Activated naive CD4-positive, alpha-beta T cell treated with anti-CD3 and anti-CD28 coated beads, Interleukin-2, amount 10 ng/mL, durations not matched to agents 7 days and 5 days (primary cell): ENCODE measurements around the gene GMCL1.
"Not testable (repeated sequence)": the region's sequence is repeated elsewhere in the genome, so short reads cannot be mapped to it uniquely, and the experiment has no call there.

Source experiments
- CTCF ChIA-PET: fragments of 350-600 bp; sonication (Branson Sonifier 250); formaldehyde crosslinking; loops from one replicate; lab custom pipeline; 2021; ENCODE audit warnings: antibody characterized with exemption; lab: Charles Lee
- DNase-seq: peaks from one replicate; pipeline ENCODE4 v3.0.0-alpha.2; 2020
- H3K27ac Mint-ChIP-seq: one replicate; pipeline ENCODE4 v1.8.0; 2021; ENCODE audit warnings: mild to moderate bottlenecking, moderate library complexity, mixed read lengths
- H3K27me3 Mint-ChIP-seq: one replicate; pipeline ENCODE4 v1.8.0; 2021; ENCODE audit warnings: mild to moderate bottlenecking, mixed read lengths
- H3K36me3 Mint-ChIP-seq: one replicate; pipeline ENCODE4 v1.8.0; 2021; ENCODE audit warnings: mixed read lengths
- H3K4me1 Mint-ChIP-seq: one replicate; pipeline ENCODE4 v1.8.0; 2021; ENCODE audit warnings: mixed read lengths
- H3K4me3 Mint-ChIP-seq: one replicate; pipeline ENCODE4 v1.8.0; 2021; ENCODE audit warnings: mild to moderate bottlenecking, moderate library complexity, mixed read lengths
- H3K9me3 Mint-ChIP-seq: one replicate; pipeline ENCODE4 v1.8.0; 2021; ENCODE audit warnings: mixed read lengths

The GMCL1 gene

DNA sequence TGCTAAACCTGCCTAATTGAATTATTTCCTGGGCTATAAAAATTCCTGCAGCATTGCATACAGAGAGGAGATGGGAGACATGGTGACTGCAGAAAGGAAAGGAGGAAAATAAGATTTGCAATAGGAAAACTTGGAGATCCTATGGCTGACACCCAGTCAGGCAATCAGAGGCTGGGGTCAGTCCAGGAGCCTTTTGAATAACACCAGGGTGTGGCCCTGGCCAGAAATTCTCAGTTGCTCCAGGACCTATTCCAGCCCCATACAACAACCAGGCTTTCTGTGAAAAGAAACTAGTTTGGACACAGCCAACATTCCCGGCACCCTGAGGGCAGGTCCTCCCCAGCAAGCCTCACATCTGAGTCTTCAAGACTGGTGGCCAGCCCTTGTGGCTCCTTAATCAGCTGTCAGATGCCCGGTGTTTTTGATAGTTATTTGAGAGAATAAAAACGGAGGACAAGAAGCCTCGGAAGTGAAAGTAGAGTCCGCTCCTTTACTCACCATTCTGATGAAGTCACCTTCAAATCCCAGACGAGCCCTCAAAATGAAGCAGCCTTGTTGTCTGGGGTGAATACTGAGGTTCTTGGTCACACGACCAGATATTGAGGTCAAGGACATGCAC, 31.1 kb upstream of the GMCL1 start:
- Mint-ChIP-seq H3K36me3 (peaks cover 11% of the 10 kb centered on the region), H3K9me3 (no peaks in the 10 kb centered on the region), H3K27me3 (no peaks in the 10 kb centered on the region), H3K4me3 (no peak overlapping the region), H3K4me1 (peaks cover 30% of the 10 kb centered on the region), H3K27ac (no peak overlapping the region)
- CTCF ChIA-PET = interaction anchor here (1.3 kb wide), 1 partner anchor 18 kb away, joined by 9 read pairs; no protein-coding TSS in a partner anchor
- DNase-seq = no peak

DNA sequence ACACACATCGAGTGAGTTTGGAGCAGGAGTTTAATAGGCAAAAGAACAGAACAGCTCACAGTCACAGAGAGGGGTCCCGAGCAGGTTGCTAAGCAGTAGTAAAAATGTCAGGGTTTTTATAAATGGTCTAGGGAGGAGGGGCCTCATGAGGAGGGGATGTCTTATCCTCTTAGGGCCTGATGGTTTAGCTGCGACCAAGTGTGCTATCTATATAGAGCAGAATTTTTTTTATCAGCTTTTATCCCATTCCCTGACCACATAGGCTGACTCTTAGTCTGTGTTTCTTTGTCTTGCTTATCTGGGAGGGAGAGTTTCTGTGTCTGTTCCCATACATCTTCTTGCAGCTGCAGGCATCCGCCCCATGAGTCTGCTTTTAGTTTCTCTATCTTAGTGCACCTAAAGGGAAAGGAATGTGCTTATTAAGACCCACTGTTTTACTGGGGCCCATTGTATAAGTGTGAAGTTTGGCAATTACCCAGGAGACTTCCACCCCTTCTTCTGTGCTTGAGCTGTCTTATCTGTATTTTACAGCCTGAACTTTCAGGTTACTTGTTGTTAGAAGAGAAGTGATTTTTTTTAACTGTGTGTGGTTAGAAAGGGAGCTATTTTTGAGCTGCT, 30.4 kb upstream of the GMCL1 start:
- CTCF ChIA-PET = interaction anchor here (0.8 to 1.3 kb wide), 3 partner anchors 18 to 74 kb away, joined by 3 to 9 read pairs (median 3); no protein-coding TSS in a partner anchor
- H3K4me1 Mint-ChIP-seq = peaks cover 34% of the 10 kb centered on the region
- no peak overlapping the region for H3K4me3 Mint-ChIP-seq
- peak overlapping the region; percentile 56 for H3K27ac Mint-ChIP-seq
- no peak for DNase-seq
- H3K27me3 Mint-ChIP-seq = no peaks in the 10 kb centered on the region
- no peaks in the 10 kb centered on the region for H3K9me3 Mint-ChIP-seq
- peaks cover 14% of the 10 kb centered on the region for H3K36me3 Mint-ChIP-seq

GRCh38 chr2:69801745-69802290, 27.6 kb upstream of the GMCL1 start:
- Mint-ChIP-seq H3K9me3 (peaks cover 2% of the 10 kb centered on the region), H3K4me3 (no peak overlapping the region), H3K27me3 (no peaks in the 10 kb centered on the region), H3K4me1 (peaks cover 42% of the 10 kb centered on the region), H3K36me3 (peaks cover 27% of the 10 kb centered on the region), H3K27ac (no peak overlapping the region)
- no peak for DNase-seq
- CTCF ChIA-PET = interaction anchor here (0.8 to 1.7 kb wide), 4 partner anchors 15 to 77 kb away, joined by 3 to 6 read pairs (median 4); no protein-coding TSS in a partner anchor

DNA sequence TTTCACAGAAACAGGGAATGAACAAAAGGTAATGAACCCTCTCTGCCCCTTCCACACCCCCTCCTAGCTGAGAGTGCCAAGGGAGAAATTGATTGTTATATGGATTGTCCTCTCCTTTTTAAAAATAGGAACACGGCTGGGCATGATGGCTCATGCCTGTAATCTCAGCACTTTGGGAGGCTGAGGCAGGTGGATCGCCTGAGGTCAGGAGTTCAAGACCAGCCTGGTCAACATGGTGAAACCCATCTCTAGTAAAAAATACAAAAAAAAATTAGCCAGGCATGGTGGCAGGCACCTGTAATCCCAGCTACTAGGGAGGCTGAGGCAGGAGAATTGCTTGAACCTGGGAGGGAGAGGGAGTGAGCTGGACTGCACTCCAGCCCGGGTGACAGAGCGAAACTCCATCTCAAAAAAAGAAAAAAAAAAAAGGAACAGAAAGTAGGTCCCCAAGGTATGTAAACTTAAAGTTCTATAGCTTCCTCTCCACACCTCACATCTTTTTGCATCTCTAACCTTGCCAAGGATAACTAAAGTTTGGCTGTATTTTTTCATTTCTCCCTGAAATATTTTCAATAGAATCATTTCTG, 26.6 kb upstream of the GMCL1 start:
- DNase-seq, H3K9me3 Mint-ChIP-seq, H3K4me3 Mint-ChIP-seq, H3K27me3 Mint-ChIP-seq: not testable (repeated sequence)
- peaks cover 41% of the 10 kb centered on the region for H3K4me1 Mint-ChIP-seq
- H3K36me3 Mint-ChIP-seq = peaks cover 27% of the 10 kb centered on the region
- peak overlapping the region; percentile 17 for H3K27ac Mint-ChIP-seq
- CTCF ChIA-PET = interaction anchor here (0.6 to 1.6 kb wide), 3 partner anchors 14 to 78 kb away, joined by 3 to 6 read pairs (median 4); no protein-coding TSS in a partner anchor

DNA sequence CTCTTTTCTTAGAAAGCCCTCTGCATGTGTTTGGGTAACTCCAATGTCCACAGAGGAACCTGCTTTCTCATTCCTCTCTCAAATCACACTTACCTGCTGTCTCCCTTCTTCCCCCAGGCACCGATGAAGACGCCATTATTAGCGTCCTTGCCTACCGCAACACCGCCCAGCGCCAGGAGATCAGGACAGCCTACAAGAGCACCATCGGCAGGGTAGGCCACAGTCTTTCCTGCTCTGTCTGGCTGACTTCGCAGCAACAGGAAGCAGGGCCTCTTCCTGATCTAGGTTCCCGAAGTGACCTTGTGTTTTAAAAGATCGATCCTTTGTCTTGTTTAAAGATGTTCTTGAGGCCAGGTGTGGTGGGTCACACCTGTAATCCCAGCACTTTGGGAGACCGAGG, 25.0 kb upstream of the GMCL1 start:
- DNase-seq = peak; percentile 26
- Mint-ChIP-seq H3K36me3 (peaks cover 27% of the 10 kb centered on the region), H3K4me1 (peaks cover 26% of the 10 kb centered on the region), H3K27me3 (no peaks in the 10 kb centered on the region), H3K9me3 (peaks cover 2% of the 10 kb centered on the region), H3K27ac (peak overlapping the region; percentile 82), H3K4me3 (peak overlapping the region; percentile 13)
- CTCF ChIA-PET = interaction anchor here (0.7 to 1.4 kb wide), 4 partner anchors 11 to 80 kb away, joined by 3 read pairs; no protein-coding TSS in a partner anchor

GRCh38 chr2:69805887-69806286, 23.6 kb upstream of the GMCL1 start:
- no peaks in the 10 kb centered on the region for H3K27me3 Mint-ChIP-seq
- DNase-seq = no peak
- H3K27ac Mint-ChIP-seq = no peak overlapping the region
- CTCF ChIA-PET = interaction anchor here (1.1 to 1.9 kb wide), 2 partner anchors 11 to 81 kb away, joined by 3 to 9 read pairs; no protein-coding TSS in a partner anchor
- peaks cover 22% of the 10 kb centered on the region for H3K4me1 Mint-ChIP-seq
- H3K36me3 Mint-ChIP-seq = peaks cover 24% of the 10 kb centered on the region
- H3K4me3 Mint-ChIP-seq = no peak overlapping the region
- H3K9me3 Mint-ChIP-seq = peaks cover 2% of the 10 kb centered on the region

GRCh38 chr2:69807821-69808540, 21.5 kb upstream of the GMCL1 start:
- peaks cover 16% of the 10 kb centered on the region for H3K4me1 Mint-ChIP-seq
- peaks cover 26% of the 10 kb centered on the region for H3K36me3 Mint-ChIP-seq
- peaks cover 2% of the 10 kb centered on the region for H3K9me3 Mint-ChIP-seq
- no peak for DNase-seq
- no peak overlapping the region for H3K4me3 Mint-ChIP-seq
- CTCF ChIA-PET = interaction anchor here (0.8 kb wide), 1 partner anchor 502 kb away, joined by 3 read pairs; no protein-coding TSS in a partner anchor
- no peak overlapping the region for H3K27ac Mint-ChIP-seq
- H3K27me3 Mint-ChIP-seq = no peaks in the 10 kb centered on the region

DNA sequence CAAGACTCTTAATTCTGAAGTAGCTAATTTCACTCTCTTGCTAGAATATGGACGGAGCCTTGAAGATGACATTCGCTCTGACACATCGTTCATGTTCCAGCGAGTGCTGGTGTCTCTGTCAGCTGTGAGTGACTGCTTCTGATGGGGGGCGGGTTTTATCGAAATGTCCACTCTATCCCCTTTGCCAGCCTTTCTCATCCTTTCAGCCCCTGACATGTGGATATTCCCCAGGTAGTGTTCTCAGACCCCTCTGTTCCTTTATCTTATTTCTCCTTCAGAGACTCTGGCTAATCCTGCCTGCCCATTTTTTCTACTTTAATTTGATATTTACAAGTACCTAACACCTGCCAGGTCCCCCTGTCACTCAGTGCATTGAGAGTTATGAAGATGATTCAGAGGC, 18.9 kb upstream of the GMCL1 start:
- H3K27ac Mint-ChIP-seq = no peak overlapping the region
- no peaks in the 10 kb centered on the region for H3K9me3 Mint-ChIP-seq
- H3K4me1 Mint-ChIP-seq = no peaks in the 10 kb centered on the region
- no peak overlapping the region for H3K4me3 Mint-ChIP-seq
- no peaks in the 10 kb centered on the region for H3K27me3 Mint-ChIP-seq
- H3K36me3 Mint-ChIP-seq = peaks cover 17% of the 10 kb centered on the region
- CTCF ChIA-PET = interaction anchor here (0.7 to 13.0 kb wide), 3 partner anchors 85 to 352 kb away, joined by 3 to 230 read pairs (median 3); no protein-coding TSS in a partner anchor
- DNase-seq = no peak

DNA sequence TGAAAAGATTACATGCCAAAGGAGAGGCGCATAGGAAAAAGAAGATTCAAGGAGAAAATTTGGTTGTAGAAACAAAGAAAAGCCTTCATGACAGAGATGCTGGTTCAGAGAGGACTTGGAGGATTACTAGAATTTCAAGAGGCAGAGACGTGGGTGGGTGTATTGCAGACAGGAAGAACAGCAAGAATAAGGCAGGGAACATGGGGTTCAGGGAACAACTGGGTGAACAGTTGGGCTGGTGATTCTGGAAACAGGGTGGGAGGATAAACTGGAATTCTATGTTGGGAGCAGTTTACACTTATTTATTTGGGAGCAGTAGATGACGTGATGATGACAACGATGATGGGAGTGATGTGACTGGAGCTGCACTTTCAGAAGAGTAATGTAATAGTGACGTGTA, 18.4 kb upstream of the GMCL1 start:
- no peaks in the 10 kb centered on the region for H3K27me3 Mint-ChIP-seq
- peaks cover 17% of the 10 kb centered on the region for H3K36me3 Mint-ChIP-seq
- DNase-seq = no peak
- CTCF ChIA-PET = interaction anchor here (0.9 to 13.0 kb wide), 2 partner anchors 86 to 101 kb away, joined by 3 to 230 read pairs; no protein-coding TSS in a partner anchor
- H3K9me3 Mint-ChIP-seq = no peaks in the 10 kb centered on the region
- no peaks in the 10 kb centered on the region for H3K4me1 Mint-ChIP-seq
- H3K27ac Mint-ChIP-seq = no peak overlapping the region
- no peak overlapping the region for H3K4me3 Mint-ChIP-seq

GRCh38 chr2:69811591-69811990, 17.9 kb upstream of the GMCL1 start:
- Mint-ChIP-seq H3K27me3 (no peaks in the 10 kb centered on the region), H3K27ac (no peak overlapping the region), H3K4me3 (no peak overlapping the region), H3K9me3 (no peaks in the 10 kb centered on the region), H3K4me1 (peaks cover 2% of the 10 kb centered on the region), H3K36me3 (peaks cover 14% of the 10 kb centered on the region)
- CTCF ChIA-PET = interaction anchor here (13.0 kb wide), 1 partner anchor 86 kb away, joined by 230 read pairs; no protein-coding TSS in a partner anchor
- DNase-seq = no peak

DNA sequence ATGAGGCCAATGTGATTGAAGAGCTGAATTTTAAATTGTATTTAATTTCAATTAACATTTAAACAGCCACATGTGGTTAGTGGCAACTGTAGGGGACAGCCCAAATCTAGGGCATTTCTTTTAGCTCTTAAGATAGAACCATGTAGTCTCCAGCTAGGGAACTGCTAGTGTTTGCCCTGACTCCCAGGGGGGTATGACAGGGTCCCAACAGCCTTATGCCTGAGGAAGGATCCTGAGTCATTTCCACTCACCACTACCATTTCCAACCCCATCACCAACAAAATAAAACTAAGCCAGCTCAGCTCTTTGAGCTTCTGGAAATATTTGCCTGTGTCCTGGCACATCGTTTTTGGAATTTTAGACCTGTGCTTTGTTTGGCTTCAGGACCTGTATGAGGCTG, 13.7 kb upstream of the GMCL1 start:
- Mint-ChIP-seq H3K9me3 (no peaks in the 10 kb centered on the region), H3K4me1 (peaks cover 7% of the 10 kb centered on the region), H3K27me3 (no peaks in the 10 kb centered on the region), H3K27ac (no peak overlapping the region), H3K36me3 (peaks cover 19% of the 10 kb centered on the region), H3K4me3 (no peak overlapping the region)
- no peak for DNase-seq
- CTCF ChIA-PET = interaction anchor here (0.7 to 13.0 kb wide), 12 partner anchors 11 to 251 kb away, joined by 3 to 230 read pairs (median 4); partner anchors contain the start of gene ANXA4

- H3K27ac Mint-ChIP-seq = no peak overlapping the region
- no peak overlapping the region for H3K4me3 Mint-ChIP-seq
- CTCF ChIA-PET = interaction anchor here (0.6 to 13.0 kb wide), 25 partner anchors 11 to 268 kb away, joined by 3 to 230 read pairs (median 4); partner anchors contain the start of genes ANXA4 and GMCL1
- no peaks in the 10 kb centered on the region for H3K9me3 Mint-ChIP-seq
- H3K27me3 Mint-ChIP-seq = no peaks in the 10 kb centered on the region
- H3K4me1 Mint-ChIP-seq = peaks cover 7% of the 10 kb centered on the region
- peaks cover 23% of the 10 kb centered on the region for H3K36me3 Mint-ChIP-seq
- DNase-seq = peak; percentile 87
Observed at GRCh38 chr2:69816923-69817542, 12.4 kb upstream of the GMCL1 start.
